ENCODE measurements around the gene TNS3.

GRCh38 chr7:47470567-47471357 is 111.1 kb downstream of the TNS3 start:
- TF ChIP-seq POLR2A (IDR thresholded peaks at IDR 0.05; ENCODE audit: low read depth) (no peak), CTCF (IDR thresholded peaks at IDR 0.05) (no peak), POLR2AphosphoS5 (IDR thresholded peaks at IDR 0.05) (no peak), EP300 (IDR thresholded peaks at IDR 0.05) (no peak)
